H1 (cell line): ENCODE measurements around the gene PRKCA. TPM values are rescaled to one million over a fixed set of nuclear protein-coding genes. Genes with fewer than 3 reads are reported as not detected.

Experiments used
- CTCF ChIA-PET: fragments of 300-600 bp; sonication (Branson Sonifier 250); formaldehyde crosslinking; loops from one replicate; lab custom pipeline; 2021; ENCODE audit not compliant: partially characterized antibody; lab: Charles Lee
- POLR2A ChIA-PET: fragments of 300-600 bp; sonication (Branson Sonifier 250); formaldehyde crosslinking; loops from one replicate; lab custom pipeline; 2021; ENCODE audit warnings: inconsistent platforms; ENCODE audit not compliant: partially characterized antibody; lab: Charles Lee
- DNase-seq, 2 experiments: peaks; one replicate each; pipeline versions ENCODE4 v3.0.0 to v3.0.0-alpha.2; 2010 to 2022; ENCODE audit warnings: low spot score in 2 of 2, low read depth in 1 of 2, mixed read lengths in 1 of 2
- FAIRE-seq: peaks from 2 replicates; lab custom pipeline; 2011; peaks lifted over from hg19 to GRCh38; lab: Jason Lieb, UNC
- H2AFZ ChIP-seq: 2 replicates; pipeline ENCODE4 v1.8.1; 2012; ENCODE audit warnings: low read length, inconsistent platforms
- H2AK5ac ChIP-seq: 2 replicates; pipeline ENCODE4 v1.6.1; 2013; ENCODE audit warnings: low read depth, low read length
- H2BK120ac ChIP-seq: replicated peaks from 2 replicates; pipeline ENCODE3; 2013; ENCODE audit warnings: low read depth, low read length, inconsistent platforms
- H2BK12ac ChIP-seq: 2 replicates; pipeline ENCODE4 v1.6.1; 2013; ENCODE audit warnings: low read depth, low read length
- H2BK15ac ChIP-seq: 2 replicates; pipeline ENCODE4 v1.6.1; 2013; ENCODE audit warnings: low read length
- H2BK20ac ChIP-seq: 2 replicates; pipeline ENCODE4 v1.6.1; 2013; ENCODE audit warnings: low read length
- H2BK5ac ChIP-seq: 2 replicates; pipeline ENCODE4 v1.6.1; 2013; ENCODE audit warnings: low read depth, low read length
- H3K14ac ChIP-seq: 2 replicates; pipeline ENCODE4 v1.6.1; 2013; ENCODE audit warnings: inconsistent platforms; ENCODE audit not compliant: insufficient read length
- H3K18ac ChIP-seq: 2 replicates; pipeline ENCODE4 v1.6.1; 2013; ENCODE audit warnings: low read length; ENCODE audit errors: extremely low read depth
- H3K23ac ChIP-seq: 2 replicates; pipeline ENCODE4 v1.6.1; 2013; ENCODE audit warnings: inconsistent platforms; ENCODE audit not compliant: insufficient read length
- H3K23me2 ChIP-seq: 2 replicates; pipeline ENCODE4 v1.6.1; 2013; ENCODE audit warnings: low read depth, low read length
- H3K27ac ChIP-seq: 2 replicates; pipeline ENCODE4 v1.6.1; 2011; ENCODE audit warnings: low read depth, low read length, inconsistent platforms
- H3K27me3 ChIP-seq, 4 experiments: replicated peaks in 1 of 4; 1 replicate in 1 of 4; 2 replicates in 3 of 4; pipeline versions ENCODE4 v1.6.1 to v1.8.1; 2011 to 2013; ENCODE audit warnings: low read length in 3 of 4, mild to moderate bottlenecking in 3 of 4, inconsistent platforms in 2 of 4, mixed read lengths in 2 of 4, moderate library complexity in 1 of 4; ENCODE audit not compliant: control insufficient read depth in 3 of 4, insufficient read depth in 3 of 4; ENCODE audit errors: extremely low read depth in 1 of 4
- H3K36me3 ChIP-seq, 4 experiments: 2 replicates each; pipeline versions ENCODE4 v1.6.1 to v1.8.1; 2011 to 2013; ENCODE audit warnings: mild to moderate bottlenecking in 4 of 4, low read length in 3 of 4, moderate library complexity in 2 of 4, control low read depth in 1 of 4, inconsistent platforms in 1 of 4; ENCODE audit not compliant: insufficient read depth in 4 of 4, control insufficient read depth in 2 of 4
- H3K4ac ChIP-seq: replicated peaks from 2 replicates; pipeline ENCODE3; 2013; ENCODE audit warnings: low read length, low read depth, mixed read lengths, inconsistent platforms; ENCODE audit not compliant: insufficient read length
- H3K4me1 ChIP-seq, 4 experiments: replicated peaks in 1 of 4; 1 replicate in 1 of 4; 2 replicates in 3 of 4; pipeline versions ENCODE4 v1.6.1 to v1.8.1; 2011 to 2013; ENCODE audit warnings: low read length in 3 of 4, inconsistent platforms in 2 of 4, mixed read lengths in 1 of 4; ENCODE audit not compliant: insufficient read depth in 4 of 4, control insufficient read depth in 3 of 4
- H3K4me2 ChIP-seq, 2 experiments: 2 replicates each; pipeline versions ENCODE4 v1.6.1 to v1.8.1; 2011 to 2013; ENCODE audit warnings: low read depth in 2 of 2, low read length in 2 of 2, control low read depth in 1 of 2, inconsistent platforms in 1 of 2, mild to moderate bottlenecking in 1 of 2; ENCODE audit not compliant: insufficient read depth in 1 of 2
- H3K4me3 ChIP-seq, 4 experiments: fragments of 200-600, 300-600 bp in 1 of 4; sonication (generic), shearing (Covaris generic), sonication (Bioruptor Twin) in 1 of 4; 2 replicates each; pipeline versions ENCODE4 v1.5.1 to v1.8.1; 2011 to 2016; ENCODE audit warnings: low read length in 4 of 4, low read depth in 3 of 4, control low read depth in 2 of 4, inconsistent platforms in 2 of 4, mild to moderate bottlenecking in 2 of 4, mixed read lengths in 1 of 4, moderate library complexity in 1 of 4; ENCODE audit not compliant: insufficient read depth in 2 of 4; ENCODE audit errors: extremely low read depth in 1 of 4
- H3K56ac ChIP-seq: replicated peaks from 2 replicates; pipeline ENCODE3; 2013; ENCODE audit warnings: low read depth, mild to moderate bottlenecking, mixed read lengths, low read length, inconsistent platforms; ENCODE audit not compliant: insufficient read length
- H3K79me1 ChIP-seq: 2 replicates; pipeline ENCODE4 v1.6.1; 2013; ENCODE audit warnings: low read depth, low read length, control low read depth
- H3K79me2 ChIP-seq, 2 experiments: 2 replicates each; pipeline versions ENCODE4 v1.6.1 to v1.8.1; 2012 to 2013; ENCODE audit warnings: low read length in 2 of 2, mild to moderate bottlenecking in 2 of 2, inconsistent platforms in 1 of 2; ENCODE audit not compliant: insufficient read depth in 2 of 2, control insufficient read depth in 1 of 2
- H3K9ac ChIP-seq, 4 experiments: replicated peaks in 1 of 4; 1 replicate in 1 of 4; 2 replicates in 3 of 4; pipeline versions ENCODE4 v1.6.1 to v1.8.1; 2011 to 2013; ENCODE audit warnings: low read depth in 3 of 4, low read length in 3 of 4, control low read depth in 2 of 4, mild to moderate bottlenecking in 2 of 4, moderate library complexity in 2 of 4, inconsistent platforms in 1 of 4; ENCODE audit errors: extremely low read depth in 1 of 4
- H3K9me3 ChIP-seq, 2 experiments: 2 replicates each; pipeline versions ENCODE4 v1.6.1 to v1.8.1; 2012 to 2013; ENCODE audit warnings: mild to moderate bottlenecking in 2 of 2, moderate library complexity in 2 of 2, control low read depth in 1 of 2, inconsistent platforms in 1 of 2, low read depth in 1 of 2, low read length in 1 of 2, mixed read lengths in 1 of 2; ENCODE audit not compliant: insufficient read depth in 2 of 2
- H4K20me1 ChIP-seq, 2 experiments: replicated peaks in 1 of 2; 2 replicates each; pipeline versions ENCODE3 to v1.8.1; 2011 to 2013; ENCODE audit warnings: inconsistent platforms in 2 of 2, low read length in 2 of 2, mild to moderate bottlenecking in 1 of 2; ENCODE audit not compliant: insufficient read depth in 2 of 2, control insufficient read depth in 1 of 2
- H4K5ac ChIP-seq: 2 replicates; pipeline ENCODE4 v1.6.1; 2013; ENCODE audit warnings: low read length, low read depth, mixed read lengths, inconsistent platforms; ENCODE audit not compliant: insufficient read length
- H4K8ac ChIP-seq: 2 replicates; pipeline ENCODE4 v1.8.0; 2013; ENCODE audit warnings: mild to moderate bottlenecking, moderate library complexity, low read length, inconsistent platforms; ENCODE audit not compliant: insufficient read depth; ENCODE audit errors: extremely low read depth
- H4K91ac ChIP-seq: replicated peaks from 2 replicates; pipeline ENCODE3; 2013; ENCODE audit warnings: low read length, mixed read lengths, inconsistent platforms; ENCODE audit not compliant: insufficient read length
- CEBPB ChIP-seq: IDR thresholded peaks from 2 replicates; pipeline ENCODE4 v1.6.1; 2012; ENCODE audit warnings: low read depth, low read length
- CHD2 ChIP-seq: IDR thresholded peaks from 2 replicates; pipeline ENCODE4 v1.6.1; 2012; ENCODE audit warnings: low read length, improper control_type of control experiment
- EP300 ChIP-seq, 2 experiments: IDR thresholded peaks; 1 replicate in 1 of 2; 2 replicates in 1 of 2; pipeline ENCODE4 v1.6.1; 2011 to 2012; ENCODE audit warnings: low read depth in 2 of 2, low read length in 2 of 2, mild to moderate bottlenecking in 2 of 2, borderline replicate concordance in 1 of 2, inconsistent platforms in 1 of 2, moderate library complexity in 1 of 2
- POU5F1 ChIP-seq: IDR thresholded peaks from 2 replicates; pipeline ENCODE4 v1.6.1; 2011; ENCODE audit warnings: low read depth, mild to moderate bottlenecking, low read length, moderate library complexity
- USF2 ChIP-seq: IDR thresholded peaks from 2 replicates; pipeline ENCODE4 v1.6.1; 2011; ENCODE audit warnings: low read length, improper control_type of control experiment
- ZNF274 ChIP-seq: IDR thresholded peaks from 2 replicates; pipeline ENCODE4 v1.7.0; 2012; ENCODE audit warnings: low read length, borderline replicate concordance; ENCODE audit errors: extremely low read depth
- WGBS, 2 experiments: shearing (Covaris generic) in 1 of 2; methylation state at CpG; one replicate each; pipeline versions ENCODE4 v1.1.6 to v1.1.7; 2013 to 2015; ENCODE audit warnings: low lambda C conversion rate in 2 of 2, mixed read lengths in 2 of 2, inconsistent platforms in 1 of 2, low coverage in 1 of 2, missing lambda C conversion rate in 1 of 2; ENCODE audit not compliant: insufficient replicate concordance in 2 of 2, insufficient coverage in 1 of 2, insufficient read length in 1 of 2; ENCODE audit errors: extremely low coverage in 1 of 2, missing lambda C conversion rate in 1 of 2; 5-methylcytosine and 5-hydroxymethylcytosine counted together
- polyA plus RNA-seq, 7 experiments: library from polyadenylated mRNA; depleted of rRNA in 3 of 7; stranded (reverse) in 5 of 7; unstranded in 2 of 7; fragments of >200 nt in 5 of 7; fragments of 200-250 nt in 2 of 7; gene quantifications; 1 replicate in 5 of 7; 2 replicates in 1 of 7; 4 replicates in 1 of 7; pipeline versions ENCODE4 v1.2.1 to v1.2.3, GENCODE V29; 2011 to 2013; ENCODE audit warnings: missing spikeins in 2 of 7, mixed read lengths in 2 of 7
- total RNA-seq: library from RNA; stranded (reverse); fragmentation: NEBNext Ultra II Directional; extraction: Animal tissue kit (Norgen Biotek cat#: 25700); gene quantifications from 2 replicates; pipeline ENCODE4 v1.2.1, GENCODE V29; 2021

PRKCA gene
- total and polyA plus RNA-seq, 2 of the 8 experiments (the other 6 are each of a cell fraction or from before 2014, with no cell fraction given): 5.8 to 17.8 TPM

GRCh38 chr17:66399441-66399840, 97.0 kb downstream of the PRKCA start:
- H4K20me1 ChIP-seq: no peaks in the 10 kb centered on the region
- CTCF ChIA-PET: interaction anchor here (0.7 kb wide), 1 partner anchor 9 kb away, joined by 3 read pairs; no protein-coding TSS in a partner anchor

More at GRCh38 chr17:66399441-66399840, 97.0 kb downstream of the PRKCA start:
- H3K79me2 ChIP-seq: peaks cover 0 to 7% of the 10 kb centered on the region in 2 experiments; a peak in 2 of 4 replicates
- H2BK120ac ChIP-seq: no peak overlapping the region
- H4K5ac ChIP-seq: no peak overlapping the region
- DNase-seq (no peak), FAIRE-seq (no peak)
- 90% methylated on average over 3 of the region's 3 CpGs; no CpG with 5 or more reads in 1 of the 2 experiments for WGBS, 2 experiments
- no peak overlapping the region for H2BK12ac ChIP-seq
- H3K4me2 ChIP-seq: no peak overlapping the region
- H3K9ac ChIP-seq: no peak overlapping the region
- H3K79me1 ChIP-seq: no peaks in the 10 kb centered on the region; the same call in 1 of the 2 replicates
- H3K4me1 ChIP-seq: peaks cover 0 to 5% (median 0%) of the 10 kb centered on the region in 4 experiments; a peak in 2 of 7 replicates
- H2BK5ac ChIP-seq: no peak overlapping the region
- no peak overlapping the region for H4K91ac ChIP-seq
- no peaks in the 10 kb centered on the region for H3K27me3 ChIP-seq
- no peak overlapping the region for H2AFZ ChIP-seq
- H3K18ac ChIP-seq: no peak overlapping the region
- no peak overlapping the region for H3K4me3 ChIP-seq
- no peak overlapping the region for H2BK15ac ChIP-seq
- H3K56ac ChIP-seq: no peak overlapping the region
- no peak overlapping the region for H3K23ac ChIP-seq
- no peaks in the 10 kb centered on the region for H3K9me3 ChIP-seq
- no peak for TF ChIP-seq EP300 (IDR thresholded peaks at IDR 0.05; ENCODE audit: borderline replicate concordance in 1 of 2, low read depth in 2 of 2, low read length in 2 of 2)
- TF ChIP-seq ZNF274: no peak
- no peak for TF ChIP-seq USF2
- TF ChIP-seq CHD2: no peak
- no peak for TF ChIP-seq CEBPB
- TF ChIP-seq POU5F1: no peak
- TF ChIP-seq, all 59 proteins: peak for 0
- Histone ChIP-seq H3K36me3 (no peaks in the 10 kb centered on the region), H3K14ac (no peak overlapping the region), H3K23me2 (no peaks in the 10 kb centered on the region), H3K4ac (no peak overlapping the region), H2BK20ac (no peak overlapping the region), H3K27ac (no peak overlapping the region), H4K8ac (no peak overlapping the region), H2AK5ac (no peak overlapping the region)
- POLR2A ChIA-PET: no interaction called here
